GM12865 (cell line): Measurements from ENCODE around the gene CCDC106.

Experiments used
- DNase-seq: peaks from one replicate; pipeline ENCODE4 v3.0.0; 2010; ENCODE audit warnings: low read depth
- H3K4me3 ChIP-seq: 2 replicates; pipeline ENCODE4 v1.5.1; 2011; ENCODE audit warnings: mild to moderate bottlenecking, low read depth, low read length, control low read depth
- CTCF ChIP-seq: IDR thresholded peaks from 2 replicates; pipeline ENCODE4 v1.5.1; 2011; ENCODE audit warnings: low read length, control low read depth, low read depth, inconsistent platforms; ENCODE audit not compliant: insufficient read depth; ENCODE audit errors: missing control alignments

CCDC106 gene

DNA sequence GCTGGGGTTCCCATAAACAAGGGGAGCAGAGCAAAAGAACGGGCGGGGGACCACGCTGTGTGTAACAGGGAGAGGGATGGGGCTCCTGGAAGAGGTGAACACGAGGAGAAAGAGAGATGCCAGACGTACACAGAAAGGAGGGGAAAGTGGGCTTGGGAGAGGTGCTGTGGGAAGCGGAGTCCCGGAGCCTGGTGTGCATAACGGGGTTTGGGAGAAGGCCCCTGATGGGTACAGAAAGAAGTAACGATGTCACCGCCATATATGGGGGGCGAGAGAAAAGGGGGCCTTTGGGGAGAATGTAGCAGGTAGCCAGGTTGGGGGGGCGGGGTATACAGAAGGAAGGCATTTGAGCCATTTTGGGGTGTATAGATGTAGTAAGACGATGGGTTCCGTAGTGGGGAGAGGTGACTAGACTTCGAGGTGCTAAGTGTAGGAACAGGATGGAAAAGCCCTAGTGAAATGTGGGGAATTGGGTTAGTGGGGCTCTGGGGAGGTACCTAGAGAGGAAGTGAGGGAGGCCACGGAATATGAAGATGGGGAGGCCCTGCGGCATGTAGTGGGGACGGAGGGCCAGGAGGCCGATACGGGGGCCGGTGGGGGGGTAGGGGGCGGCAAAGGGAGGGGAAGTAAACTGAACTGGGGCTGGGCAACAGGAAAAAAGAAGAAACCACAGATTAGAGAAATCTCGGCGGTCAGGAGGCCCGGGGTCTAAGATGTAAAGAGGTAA is 6.4 kb upstream of the CCDC106 start:
- H3K4me3 ChIP-seq: peak overlapping the region; percentile 92
- TF ChIP-seq CTCF: no peak
- peak; percentile 50 for DNase-seq

DNA sequence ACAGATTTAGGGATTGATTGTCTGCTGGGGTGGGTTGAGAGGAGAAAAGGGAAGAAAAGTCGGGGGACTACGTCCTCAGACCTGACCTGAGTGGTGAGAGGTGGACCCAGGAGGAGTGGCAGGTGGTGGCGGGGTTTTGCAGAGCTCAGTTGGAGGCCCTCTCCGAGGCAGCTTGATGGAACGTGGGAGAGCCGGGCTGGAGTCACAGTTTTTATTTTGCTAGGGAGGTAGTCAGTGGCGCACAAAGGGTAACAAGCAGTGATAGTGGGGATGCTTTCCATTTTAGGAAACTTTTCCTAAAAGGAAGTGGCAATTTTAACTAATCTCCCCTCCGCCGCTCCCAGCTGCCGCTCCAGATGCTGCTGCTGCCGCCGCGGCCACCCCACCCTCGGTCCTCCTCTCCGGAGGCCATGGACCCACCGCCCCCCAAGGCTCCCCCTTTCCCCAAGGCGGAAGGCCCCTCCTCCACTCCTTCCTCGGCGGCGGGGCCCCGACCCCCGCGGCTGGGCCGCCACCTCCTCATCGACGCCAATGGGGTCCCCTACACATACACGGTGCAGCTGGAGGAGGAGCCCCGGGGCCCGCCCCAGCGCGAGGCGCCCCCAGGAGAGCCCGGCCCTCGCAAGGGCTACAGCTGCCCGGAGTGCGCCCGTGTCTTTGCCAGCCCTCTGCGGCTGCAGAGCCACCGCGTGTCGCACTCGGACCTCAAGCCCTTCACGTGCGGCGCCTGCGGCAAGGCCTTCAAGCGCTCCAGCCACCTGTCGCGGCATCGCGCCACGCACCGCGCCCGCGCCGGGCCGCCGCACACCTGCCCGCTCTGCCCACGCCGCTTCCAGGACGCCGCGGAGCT is 5.6 kb upstream of the CCDC106 start:
- TF ChIP-seq CTCF: no peak
- H3K4me3 ChIP-seq: peak overlapping the region; percentile 92
- DNase-seq: peak; percentile 49

GRCh38 chr19:55643003-55643886 is 4.8 kb upstream of the CCDC106 start, which contains the start of gene ZNF581:
ZNF581 (plus strand) TSS chr19:55643649; CDS start chr19:55644572, 923 bp downstream.
- H3K4me3 ChIP-seq: peak within 1 kb of the TSS; percentile 92
- DNase-seq: peak; percentile 91
- TF ChIP-seq CTCF: no peak

GRCh38 chr19:55643887-55644176 is 4.2 kb upstream of the CCDC106 start:
- H3K4me3 ChIP-seq: peak overlapping the region; percentile 92
- DNase-seq: no peak
- no peak for TF ChIP-seq CTCF

- H3K4me3 ChIP-seq: peak overlapping the region; percentile 92
- no peak for DNase-seq
- no peak for TF ChIP-seq CTCF
Observed at GRCh38 chr19:55644191-55644833, 3.7 kb upstream of the CCDC106 start.

GRCh38 chr19:55644842-55645511 is 3.0 kb upstream of the CCDC106 start:
- no peak for TF ChIP-seq CTCF
- DNase-seq: peak; percentile 35
- peak overlapping the region; percentile 92 for H3K4me3 ChIP-seq
